Vagina (tissue), 2 donors: ENCODE results near the gene THEM5.

ENCODE experiments used
- POLR2AphosphoS5 ChIP-seq, 2 donors: sonication (generic); formaldehyde crosslinking; IDR thresholded peaks; one replicate each; pipeline ENCODE4 v1.9.0; 2017; ENCODE audit warnings: antibody characterized with exemption in 2 of 2, mild to moderate bottlenecking in 2 of 2, low read depth in 1 of 2; ENCODE audit not compliant: insufficient read depth in 1 of 2
- TF ChIP-seq, protein P1 (sequence below), 3 experiments: fragments of 450-650 bp in 2 of 3; fragments of 200-600 bp in 1 of 3; sonication (generic) in 1 of 3; IDR thresholded peaks; one replicate each; pipeline ENCODE4 v1.5.1; 2017 to 2019; ENCODE audit warnings: antibody characterized with exemption in 3 of 3, mild to moderate bottlenecking in 2 of 3, moderate library complexity in 2 of 3

DNA sequence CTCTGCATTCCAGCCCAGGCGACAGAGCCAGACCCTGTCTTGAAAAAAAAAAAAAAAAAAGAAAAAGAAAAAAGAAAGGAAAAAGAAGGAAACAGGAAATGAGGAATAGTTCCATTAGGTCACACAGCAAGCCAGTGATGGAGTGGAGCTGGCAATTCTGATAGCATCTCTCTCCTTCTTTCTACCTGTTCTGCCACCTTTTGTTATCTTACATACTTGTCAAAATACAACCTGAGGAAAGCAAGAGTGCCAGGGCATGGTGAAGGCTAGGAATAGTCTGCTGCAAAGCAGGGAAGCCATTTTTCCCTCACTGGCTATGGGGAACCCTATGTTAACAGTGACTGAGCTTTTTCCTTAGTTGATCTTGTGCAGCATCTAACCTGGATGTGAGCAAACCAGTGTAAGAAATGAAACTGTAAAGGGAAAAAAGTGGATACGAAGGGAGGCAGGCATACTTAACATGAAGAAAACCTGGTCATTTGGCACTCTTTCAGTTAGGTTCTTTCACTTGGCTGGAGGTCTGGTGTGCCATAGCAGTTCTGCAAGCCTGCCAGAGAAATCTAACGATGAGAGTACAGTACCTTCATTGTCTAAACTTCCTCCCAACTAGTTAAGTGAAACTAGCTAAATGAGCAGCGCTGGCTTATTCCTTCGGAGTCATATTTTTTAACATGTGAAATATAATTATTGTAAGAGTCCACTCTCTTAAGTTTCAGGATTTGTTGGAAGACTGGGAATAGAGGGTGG, 17.9 kb upstream of the THEM5 start:
- TF ChIP-seq POLR2AphosphoS5 (IDR thresholded peaks at IDR 0.05; ENCODE audit: insufficient read depth in 1 of 2, low read depth in 1 of 2): no peak
- TF ChIP-seq, protein P1, sequence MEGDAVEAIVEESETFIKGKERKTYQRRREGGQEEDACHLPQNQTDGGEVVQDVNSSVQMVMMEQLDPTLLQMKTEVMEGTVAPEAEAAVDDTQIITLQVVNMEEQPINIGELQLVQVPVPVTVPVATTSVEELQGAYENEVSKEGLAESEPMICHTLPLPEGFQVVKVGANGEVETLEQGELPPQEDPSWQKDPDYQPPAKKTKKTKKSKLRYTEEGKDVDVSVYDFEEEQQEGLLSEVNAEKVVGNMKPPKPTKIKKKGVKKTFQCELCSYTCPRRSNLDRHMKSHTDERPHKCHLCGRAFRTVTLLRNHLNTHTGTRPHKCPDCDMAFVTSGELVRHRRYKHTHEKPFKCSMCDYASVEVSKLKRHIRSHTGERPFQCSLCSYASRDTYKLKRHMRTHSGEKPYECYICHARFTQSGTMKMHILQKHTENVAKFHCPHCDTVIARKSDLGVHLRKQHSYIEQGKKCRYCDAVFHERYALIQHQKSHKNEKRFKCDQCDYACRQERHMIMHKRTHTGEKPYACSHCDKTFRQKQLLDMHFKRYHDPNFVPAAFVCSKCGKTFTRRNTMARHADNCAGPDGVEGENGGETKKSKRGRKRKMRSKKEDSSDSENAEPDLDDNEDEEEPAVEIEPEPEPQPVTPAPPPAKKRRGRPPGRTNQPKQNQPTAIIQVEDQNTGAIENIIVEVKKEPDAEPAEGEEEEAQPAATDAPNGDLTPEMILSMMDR (IDR thresholded peaks at IDR 0.05): no peak
